Measurements from ENCODE around the gene NLGN1. TPM values are rescaled to one million over a fixed set of nuclear protein-coding genes. Genes with fewer than 3 reads are reported as not detected.
A peak's percentile ranks its signal among the peaks of the same experiment; 100 is the strongest.

Gene NLGN1
- total RNA-seq, 1 experiment from 2014 or later: 20.7 TPM

DNA sequence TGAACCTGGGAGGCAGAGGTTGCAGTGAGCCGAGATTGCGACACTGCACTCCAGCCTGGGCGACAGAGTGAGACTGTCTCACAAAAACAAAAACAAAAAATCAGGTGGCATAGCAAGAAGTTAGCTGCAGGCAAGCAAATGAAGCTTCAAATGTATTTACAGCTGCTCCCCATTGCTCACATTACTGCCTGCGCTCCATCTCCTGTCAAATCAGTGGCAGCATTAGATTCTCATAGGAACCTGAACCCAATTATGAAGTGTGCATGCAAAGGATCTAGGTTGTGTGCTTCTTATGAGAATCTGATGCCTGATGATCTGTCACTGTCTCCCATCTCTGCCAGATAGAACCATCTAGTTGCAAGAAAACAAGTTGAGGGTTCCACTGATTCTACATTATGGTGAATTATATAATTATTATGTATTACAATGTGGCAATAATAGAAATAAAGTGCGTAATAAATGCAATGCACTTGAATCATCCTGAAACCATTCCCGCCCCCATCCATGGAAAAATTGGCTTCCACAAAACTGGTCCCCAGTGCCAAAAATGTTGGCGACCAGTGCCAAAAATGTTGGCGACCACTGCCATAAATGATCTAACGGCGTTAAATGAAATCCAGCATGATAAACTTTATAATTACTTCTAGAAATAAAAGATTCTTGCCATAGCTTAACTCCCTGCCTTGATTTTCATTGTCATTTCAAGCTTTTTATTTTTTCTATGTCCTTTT lies 844.9 kb downstream of the NLGN1 start:
- no peaks in the 10 kb centered on the region for H3K9me3 ChIP-seq (replicated peaks)
- H3K27ac ChIP-seq: peak overlapping the region; percentile 6; the same call in 1 of the 2 replicates
- peaks cover 6% of the 10 kb centered on the region; the same call in 1 of the 2 replicates for H3K4me1 ChIP-seq
- no peak overlapping the region for H3K4me3 ChIP-seq
- H3K36me3 ChIP-seq: no peaks in the 10 kb centered on the region
- H3K27me3 ChIP-seq: no peaks in the 10 kb centered on the region
- DNase-seq: peak; percentile 6 to 31

DNA sequence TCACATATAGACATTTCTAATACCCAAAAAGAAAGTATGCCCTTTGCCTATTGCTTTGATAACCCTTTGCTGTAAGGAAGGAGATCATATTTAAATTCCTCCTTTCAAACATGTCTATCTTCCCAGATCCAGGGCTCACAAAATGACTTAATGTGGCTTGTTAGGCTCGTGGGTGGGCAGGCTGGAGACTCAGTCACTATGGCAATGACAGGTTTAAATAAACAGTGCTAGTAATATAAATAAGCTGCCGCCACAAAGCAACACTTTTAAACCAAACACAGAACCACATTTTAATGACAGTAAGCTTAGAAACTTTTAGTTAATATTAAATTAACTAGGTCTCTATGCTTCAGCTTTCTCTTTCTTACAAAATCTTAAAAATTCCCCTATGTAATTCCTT lies 845.6 kb downstream of the NLGN1 start:
- Histone ChIP-seq H3K9me3 (replicated peaks) (no peaks in the 10 kb centered on the region), H3K36me3 (no peaks in the 10 kb centered on the region), H3K27ac (peak overlapping the region; percentile 6; the same call in 1 of the 2 replicates), H3K27me3 (no peaks in the 10 kb centered on the region), H3K4me3 (no peak overlapping the region), H3K4me1 (peaks cover 6% of the 10 kb centered on the region; the same call in 1 of the 2 replicates)
- DNase-seq: peak; percentile 13 to 31

GRCh38 chr3:174247687-174248152 lies 850.2 kb downstream of the NLGN1 start:
- Histone ChIP-seq H3K27ac (peak overlapping the region; percentile 14; the same call in 1 of the 2 replicates), H3K4me1 (peaks cover 9% of the 10 kb centered on the region), H3K4me3 (no peak overlapping the region), H3K9me3 (replicated peaks) (no peaks in the 10 kb centered on the region), H3K27me3 (no peaks in the 10 kb centered on the region), H3K36me3 (no peaks in the 10 kb centered on the region)
- DNase-seq: no peak

GRCh38 chr3:174251681-174252080 lies 854.1 kb downstream of the NLGN1 start:
- Histone ChIP-seq H3K27ac (no peak overlapping the region), H3K4me3 (no peak overlapping the region), H3K4me1 (peaks cover 8% of the 10 kb centered on the region; the same call in 1 of the 2 replicates), H3K27me3 (no peaks in the 10 kb centered on the region), H3K9me3 (replicated peaks) (no peaks in the 10 kb centered on the region), H3K36me3 (no peaks in the 10 kb centered on the region)
- DNase-seq: no peak

DNA sequence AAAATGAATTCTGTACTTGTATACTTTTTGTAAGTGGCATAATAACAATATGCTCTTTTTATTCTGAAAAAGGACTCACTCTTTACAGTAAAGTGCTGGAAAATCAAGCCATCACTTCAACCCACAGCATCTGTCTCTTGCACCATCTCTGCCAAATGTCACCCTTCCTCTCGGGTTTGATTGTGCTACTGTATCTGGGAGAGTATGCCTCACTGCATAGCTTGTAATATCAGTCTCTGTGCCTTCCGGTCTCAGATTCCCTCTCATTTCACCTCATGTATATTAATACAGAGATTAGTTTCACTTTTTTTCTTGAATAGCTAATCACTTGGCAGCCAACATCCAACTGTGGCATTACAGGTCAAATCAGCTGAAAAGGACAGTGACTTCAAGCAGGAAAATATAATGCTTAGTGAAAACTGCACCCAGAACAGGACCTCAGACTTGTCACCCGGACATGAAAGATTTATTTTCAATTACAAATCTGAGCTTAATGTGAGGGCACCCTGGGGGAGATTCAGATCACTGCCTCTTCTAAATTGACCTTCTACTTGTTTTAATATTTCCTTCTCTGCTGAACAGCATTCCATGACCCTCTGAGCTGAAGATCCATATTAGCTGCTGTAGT lies 855.8 kb downstream of the NLGN1 start:
- Histone ChIP-seq H3K27me3 (no peaks in the 10 kb centered on the region), H3K9me3 (replicated peaks) (no peaks in the 10 kb centered on the region), H3K4me1 (peaks cover 8% of the 10 kb centered on the region; the same call in 1 of the 2 replicates), H3K4me3 (peak overlapping the region; percentile 5; the same call in 1 of the 2 replicates), H3K36me3 (no peaks in the 10 kb centered on the region), H3K27ac (peak overlapping the region; percentile 52)
- peak; percentile 23 to 64 for DNase-seq

DNA sequence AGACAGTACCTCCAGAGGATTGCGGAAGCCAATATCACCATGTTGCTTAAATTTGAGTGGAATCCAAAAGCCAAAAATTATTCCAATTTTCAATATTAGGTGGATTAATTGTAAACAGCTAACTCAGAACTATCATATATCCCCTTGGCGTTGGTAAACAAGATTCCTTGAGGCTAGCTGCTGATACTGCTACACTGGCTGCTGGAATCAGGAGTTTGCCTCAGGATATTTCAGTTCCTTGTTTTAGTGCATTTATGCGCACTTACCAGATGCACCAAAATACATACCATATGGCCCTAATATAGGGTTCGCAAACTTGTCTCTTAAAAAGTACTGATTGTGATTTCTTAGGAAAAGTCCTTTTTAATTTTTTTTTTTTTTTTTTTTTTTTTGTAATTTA lies 856.4 kb downstream of the NLGN1 start:
- no peaks in the 10 kb centered on the region for H3K36me3 ChIP-seq
- H3K4me3 ChIP-seq: no peak overlapping the region
- H3K27me3 ChIP-seq: no peaks in the 10 kb centered on the region
- DNase-seq: no peak
- H3K27ac ChIP-seq: peak overlapping the region; percentile 52; the same call in 1 of the 2 replicates
- no peaks in the 10 kb centered on the region for H3K9me3 ChIP-seq (replicated peaks)
- peaks cover 8% of the 10 kb centered on the region; the same call in 1 of the 2 replicates for H3K4me1 ChIP-seq

- no peak for DNase-seq
- H3K36me3 ChIP-seq: no peaks in the 10 kb centered on the region
- H3K9me3 ChIP-seq (replicated peaks): no peaks in the 10 kb centered on the region
- H3K27me3 ChIP-seq: no peaks in the 10 kb centered on the region
- H3K4me1 ChIP-seq: peaks cover 8% of the 10 kb centered on the region; the same call in 1 of the 2 replicates
- H3K27ac ChIP-seq: no peak overlapping the region
- no peak overlapping the region for H3K4me3 ChIP-seq
Measured at GRCh38 chr3:174255454-174255853, 857.9 kb downstream of the NLGN1 start.

- Histone ChIP-seq H3K27me3 (no peaks in the 10 kb centered on the region), H3K36me3 (no peaks in the 10 kb centered on the region), H3K9me3 (replicated peaks) (no peaks in the 10 kb centered on the region), H3K4me3 (no peak overlapping the region), H3K27ac (no peak overlapping the region), H3K4me1 (no peaks in the 10 kb centered on the region)
- DNase-seq: no peak
Measured at GRCh38 chr3:174266476-174266875, 868.9 kb downstream of the NLGN1 start.

- Histone ChIP-seq H3K36me3 (no peaks in the 10 kb centered on the region), H3K9me3 (replicated peaks) (no peaks in the 10 kb centered on the region), H3K4me3 (no peak overlapping the region), H3K27ac (peak overlapping the region; percentile 58), H3K4me1 (no peaks in the 10 kb centered on the region), H3K27me3 (no peaks in the 10 kb centered on the region)
- DNase-seq: no peak
Measured at GRCh38 chr3:174268061-174268460, 870.5 kb downstream of the NLGN1 start.

- H3K9me3 ChIP-seq (replicated peaks): no peaks in the 10 kb centered on the region
- no peaks in the 10 kb centered on the region for H3K36me3 ChIP-seq
- H3K27ac ChIP-seq: peak overlapping the region; percentile 58
- H3K4me3 ChIP-seq: no peak overlapping the region
- DNase-seq: peak; percentile 18 to 49
- no peaks in the 10 kb centered on the region for H3K27me3 ChIP-seq
- no peaks in the 10 kb centered on the region for H3K4me1 ChIP-seq
Measured at GRCh38 chr3:174268586-174268985, 871.0 kb downstream of the NLGN1 start.

- no peaks in the 10 kb centered on the region for H3K4me1 ChIP-seq
- no peak overlapping the region for H3K4me3 ChIP-seq
- DNase-seq: no peak
- H3K9me3 ChIP-seq (replicated peaks): no peaks in the 10 kb centered on the region
- no peaks in the 10 kb centered on the region for H3K27me3 ChIP-seq
- no peak overlapping the region for H3K27ac ChIP-seq
- no peaks in the 10 kb centered on the region for H3K36me3 ChIP-seq
Measured at GRCh38 chr3:174270841-174271240, 873.3 kb downstream of the NLGN1 start.

DNA sequence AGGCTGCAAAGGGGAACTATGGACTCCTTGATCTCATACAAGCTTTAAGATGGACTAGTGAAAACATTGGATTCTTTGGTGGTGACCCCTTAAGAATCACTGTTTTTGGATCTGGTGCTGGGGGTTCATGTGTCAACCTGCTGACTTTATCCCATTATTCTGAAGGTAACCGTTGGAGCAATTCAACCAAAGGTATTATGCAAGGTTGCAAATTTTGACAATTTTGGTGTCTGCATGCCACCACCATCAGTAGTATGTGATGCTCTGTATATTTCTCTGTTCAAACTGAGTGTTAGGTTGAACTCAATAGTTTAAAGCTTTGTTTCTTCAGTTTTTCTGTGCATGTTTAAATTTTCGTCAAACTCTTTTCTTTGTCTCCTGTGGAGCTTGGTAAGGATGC lies 877.8 kb downstream of the NLGN1 start:
- no peaks in the 10 kb centered on the region for H3K27me3 ChIP-seq
- DNase-seq: no peak
- H3K4me3 ChIP-seq: no peak overlapping the region
- no peaks in the 10 kb centered on the region for H3K4me1 ChIP-seq
- H3K36me3 ChIP-seq: no peaks in the 10 kb centered on the region
- no peak overlapping the region for H3K27ac ChIP-seq
- no peaks in the 10 kb centered on the region for H3K9me3 ChIP-seq (replicated peaks)

DNA sequence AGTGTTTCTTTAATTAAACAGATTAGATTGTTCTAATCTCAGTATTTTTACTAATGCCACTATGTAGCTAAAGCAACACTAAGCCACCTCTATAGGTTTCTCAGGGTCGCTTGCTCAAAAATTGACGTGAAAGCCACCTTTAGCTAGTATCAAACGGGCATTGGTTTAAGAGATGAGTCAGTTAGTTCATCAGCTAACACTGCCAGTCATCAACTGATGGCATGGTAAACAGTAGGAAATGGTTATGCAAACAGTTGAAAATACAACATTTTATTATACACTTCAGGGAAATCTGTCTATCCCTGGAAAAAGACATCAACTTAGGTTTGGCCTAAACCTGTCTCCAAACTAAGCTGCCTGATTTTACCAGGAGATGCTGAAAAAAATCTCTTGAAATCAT lies 879.3 kb downstream of the NLGN1 start:
- Histone ChIP-seq H3K4me3 (no peak overlapping the region), H3K27ac (no peak overlapping the region), H3K9me3 (replicated peaks) (no peaks in the 10 kb centered on the region), H3K27me3 (no peaks in the 10 kb centered on the region), H3K36me3 (no peaks in the 10 kb centered on the region), H3K4me1 (no peaks in the 10 kb centered on the region)
- no peak for DNase-seq

DNA sequence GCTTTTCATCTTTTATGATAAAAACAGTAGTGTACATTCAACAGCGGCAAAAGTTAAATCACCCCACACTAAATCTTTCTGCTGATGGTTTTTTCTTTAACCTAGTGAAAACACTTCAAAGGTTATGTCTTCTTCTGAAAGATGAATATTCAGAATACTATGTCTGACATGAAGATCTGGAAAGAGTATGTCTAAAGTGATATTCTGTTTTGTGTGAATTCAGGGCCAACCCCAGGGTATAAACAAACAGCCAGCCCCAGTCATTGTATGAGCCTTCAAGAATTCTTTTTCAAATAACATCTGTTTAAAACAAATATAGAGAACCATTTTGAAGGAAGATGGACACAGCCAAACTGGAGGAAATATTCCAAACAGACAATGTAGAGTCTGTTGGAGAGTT lies 880.5 kb downstream of the NLGN1 start:
- Histone ChIP-seq H3K36me3 (no peaks in the 10 kb centered on the region), H3K27ac (no peak overlapping the region), H3K4me1 (no peaks in the 10 kb centered on the region), H3K27me3 (no peaks in the 10 kb centered on the region), H3K9me3 (replicated peaks) (no peaks in the 10 kb centered on the region), H3K4me3 (no peak overlapping the region)
- no peak for DNase-seq

DNA sequence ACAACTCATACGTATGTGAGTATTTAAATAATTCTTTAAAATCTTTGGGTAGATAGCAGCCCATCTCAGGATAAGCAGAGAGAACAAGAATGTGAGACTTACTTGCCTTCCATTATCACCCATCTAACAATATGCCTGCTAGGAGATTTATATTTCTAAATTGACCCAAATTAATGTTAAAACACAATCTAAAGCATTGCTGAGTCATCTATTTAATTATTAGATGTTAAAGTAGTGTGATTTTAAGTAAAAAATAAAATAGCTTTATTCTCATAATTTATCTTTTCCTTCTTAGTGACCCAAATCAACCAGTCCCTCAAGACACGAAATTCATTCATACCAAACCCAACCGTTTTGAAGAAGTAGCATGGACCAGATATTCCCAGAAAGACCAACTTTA lies 882.6 kb downstream of the NLGN1 start:
- H3K9me3 ChIP-seq (replicated peaks): no peaks in the 10 kb centered on the region
- H3K36me3 ChIP-seq: no peaks in the 10 kb centered on the region
- no peaks in the 10 kb centered on the region for H3K27me3 ChIP-seq
- H3K4me1 ChIP-seq: no peaks in the 10 kb centered on the region
- DNase-seq: no peak
- no peak overlapping the region for H3K4me3 ChIP-seq
- H3K27ac ChIP-seq: no peak overlapping the region

Measured in SJCRH30 (cell line).